Cardiac muscle cell (in vitro differentiated cells and primary cell): ENCODE measurements around the gene DBH. TPM values are rescaled to one million over a fixed set of nuclear protein-coding genes. Genes with fewer than 3 reads are reported as not detected.

ENCODE experiments used
- DNase-seq, 2 donors: peaks; one replicate each; pipeline versions ENCODE4 v3.0.0 to v3.0.0-alpha.2; 2010 to 2017; ENCODE audit warnings: low read depth in 1 of 2, low spot score in 1 of 2
- H3K27ac ChIP-seq: fragments of 200-600 bp; sonication (generic); 2 replicates; pipeline ENCODE4 v1.5.1; 2016
- H3K27me3 ChIP-seq: fragments of 200-600 bp; sonication (generic); 2 replicates; pipeline ENCODE4 v1.6.0; 2016; ENCODE audit warnings: control low read depth
- H3K36me3 ChIP-seq: fragments of 200-600 bp; sonication (generic); 2 replicates; pipeline ENCODE4 v1.5.1; 2016; ENCODE audit warnings: control low read depth
- H3K4me1 ChIP-seq: fragments of 200-600 bp; sonication (generic); 2 replicates; pipeline ENCODE4 v1.8.1; 2017; ENCODE audit warnings: low read depth, mild to moderate bottlenecking, mixed run types
- H3K4me3 ChIP-seq: fragments of 200-600 bp; sonication (generic); 2 replicates; pipeline ENCODE4 v1.5.1; 2016; ENCODE audit warnings: mild to moderate bottlenecking
- H3K9me3 ChIP-seq: fragments of 200-600 bp; sonication (generic); 2 replicates; pipeline ENCODE4 v1.5.1; 2017; ENCODE audit warnings: low read depth, mild to moderate bottlenecking, control low read depth
- CTCF ChIP-seq: IDR thresholded peaks from 2 replicates; pipeline ENCODE4 v1.5.1; 2012; ENCODE audit warnings: low read depth, mild to moderate bottlenecking, low read length
- polyA plus RNA-seq: library from polyadenylated mRNA; unstranded; fragments of >200 nt; fragmentation: Nextera tagmentation; extraction: Ambion mirVana; gene quantifications from 2 replicates; pipeline ENCODE4 v1.2.1, GENCODE V29; 2016
- total RNA-seq: library from RNA; depleted of rRNA; stranded (reverse); fragments of >200 nt; gene quantifications from 2 replicates; pipeline ENCODE4 v1.2.3, GENCODE V29; 2016

The DBH gene
- total and polyA plus RNA-seq, 2 experiments from 2014 or later, result 0.07 TPM; not detected in 1

GRCh38 chr9:133638076-133638475 is 1.9 kb downstream of the DBH start:
- H3K27me3 ChIP-seq, result no peaks in the 10 kb centered on the region
- H3K4me3 ChIP-seq, result no peak overlapping the region
- no peak for TF ChIP-seq CTCF
- no peaks in the 10 kb centered on the region for H3K9me3 ChIP-seq
- no peak for DNase-seq
- no peaks in the 10 kb centered on the region for H3K36me3 ChIP-seq
- H3K4me1 ChIP-seq, result no peaks in the 10 kb centered on the region
- no peak overlapping the region for H3K27ac ChIP-seq

GRCh38 chr9:133638711-133639110 is 2.5 kb downstream of the DBH start:
- Histone ChIP-seq H3K4me1 (no peaks in the 10 kb centered on the region), H3K9me3 (no peaks in the 10 kb centered on the region), H3K27me3 (no peaks in the 10 kb centered on the region), H3K27ac (no peak overlapping the region), H3K36me3 (no peaks in the 10 kb centered on the region), H3K4me3 (no peak overlapping the region)
- no peak for TF ChIP-seq CTCF
- no peak for DNase-seq

GRCh38 chr9:133639613-133640012 is 3.5 kb downstream of the DBH start:
- no peaks in the 10 kb centered on the region for H3K36me3 ChIP-seq
- H3K4me1 ChIP-seq, result no peaks in the 10 kb centered on the region
- no peaks in the 10 kb centered on the region for H3K27me3 ChIP-seq
- H3K9me3 ChIP-seq, result no peaks in the 10 kb centered on the region
- no peak overlapping the region for H3K4me3 ChIP-seq
- TF ChIP-seq CTCF, result no peak
- no peak for DNase-seq
- no peak overlapping the region for H3K27ac ChIP-seq

- Histone ChIP-seq H3K4me1 (no peaks in the 10 kb centered on the region), H3K4me3 (no peak overlapping the region), H3K36me3 (no peaks in the 10 kb centered on the region), H3K9me3 (no peaks in the 10 kb centered on the region), H3K27ac (no peak overlapping the region), H3K27me3 (no peaks in the 10 kb centered on the region)
- no peak for DNase-seq
- no peak for TF ChIP-seq CTCF
Measured at GRCh38 chr9:133640160-133640559, 4.0 kb downstream of the DBH start.

GRCh38 chr9:133640580-133641395 is 4.6 kb downstream of the DBH start:
- H3K9me3 ChIP-seq, result no peaks in the 10 kb centered on the region
- no peak overlapping the region for H3K4me3 ChIP-seq
- H3K27me3 ChIP-seq, result no peaks in the 10 kb centered on the region
- H3K27ac ChIP-seq, result no peak overlapping the region
- DNase-seq, result no peak
- no peaks in the 10 kb centered on the region for H3K36me3 ChIP-seq
- TF ChIP-seq CTCF, result no peak
- no peaks in the 10 kb centered on the region for H3K4me1 ChIP-seq

GRCh38 chr9:133641396-133641655 is 5.2 kb downstream of the DBH start:
- no peak for DNase-seq
- Histone ChIP-seq H3K9me3 (no peaks in the 10 kb centered on the region), H3K4me3 (no peak overlapping the region), H3K27me3 (no peaks in the 10 kb centered on the region), H3K4me1 (no peaks in the 10 kb centered on the region), H3K36me3 (no peaks in the 10 kb centered on the region), H3K27ac (no peak overlapping the region)
- no peak for TF ChIP-seq CTCF
